GM11168 (cell line): ENCODE measurements around the gene ARID5B.

ENCODE experiments used
- in situ Hi-C: fragments of 300-500 bp; cut with MboI; formaldehyde crosslinking; loops from one replicate; pipeline ENCODE4 v1.12.0; 2022; ENCODE audit warnings: low sequenced_read_pairs; ENCODE audit not compliant: unreplicated experiment

Gene ARID5B

GRCh38 chr10:62057359-62057758, 155.9 kb downstream of the ARID5B start:
- in situ Hi-C loops = no loop called here

GRCh38 chr10:62057850-62058249, 156.4 kb downstream of the ARID5B start:
- in situ Hi-C loops = no loop called here

- in situ Hi-C loops = no loop called here
Observed at GRCh38 chr10:62058476-62058875, 157.0 kb downstream of the ARID5B start.

DNA sequence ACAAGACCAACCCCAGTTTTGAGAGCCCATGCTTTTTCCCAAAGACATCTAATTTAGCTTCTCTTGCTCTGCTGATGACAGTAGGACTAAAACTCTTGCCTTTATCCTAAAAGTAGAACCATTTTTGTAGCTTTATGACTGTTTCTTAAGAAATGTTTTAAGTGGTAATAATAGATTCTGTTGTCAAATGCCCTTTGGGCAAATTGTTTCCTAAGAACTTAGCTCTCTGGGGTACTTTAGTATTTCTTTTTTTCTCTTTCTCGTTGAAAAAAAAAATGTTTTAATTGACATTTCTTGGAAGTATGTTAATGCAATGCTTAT, 157.4 kb downstream of the ARID5B start:
- in situ Hi-C loops = no loop called here

DNA sequence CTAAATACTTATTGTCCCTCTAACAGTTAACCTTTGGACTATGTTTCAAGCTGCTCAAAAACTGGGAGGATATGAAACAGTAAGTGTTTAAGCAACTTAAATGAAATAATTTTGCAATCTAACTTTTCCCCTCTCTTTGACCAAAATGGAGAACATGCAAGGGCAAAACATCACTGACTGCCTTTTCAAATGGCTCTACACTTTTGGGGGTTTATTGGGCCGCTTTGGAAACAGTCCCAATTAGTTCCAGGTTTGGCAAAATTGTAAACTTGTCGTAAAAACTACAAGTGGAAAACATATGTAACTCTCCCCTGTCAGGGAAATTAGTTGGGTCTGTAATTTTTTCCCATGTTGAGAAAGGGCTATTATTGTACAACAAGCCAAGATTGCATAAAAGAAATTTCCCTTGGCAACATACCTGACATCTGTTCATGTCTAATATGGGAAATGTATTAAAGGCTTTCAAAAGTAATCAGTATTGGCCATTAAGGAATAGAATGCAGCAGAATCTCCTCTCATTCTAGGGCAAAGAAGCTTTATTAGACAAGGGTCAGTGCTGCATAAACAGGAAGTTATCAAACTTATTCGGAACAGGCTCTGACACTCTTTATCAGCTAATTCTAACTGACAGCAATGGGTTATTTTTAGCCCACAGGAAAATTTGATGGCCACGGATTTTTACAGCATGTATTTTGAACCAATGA, 157.9 kb downstream of the ARID5B start:
- in situ Hi-C loops = no loop called here

DNA sequence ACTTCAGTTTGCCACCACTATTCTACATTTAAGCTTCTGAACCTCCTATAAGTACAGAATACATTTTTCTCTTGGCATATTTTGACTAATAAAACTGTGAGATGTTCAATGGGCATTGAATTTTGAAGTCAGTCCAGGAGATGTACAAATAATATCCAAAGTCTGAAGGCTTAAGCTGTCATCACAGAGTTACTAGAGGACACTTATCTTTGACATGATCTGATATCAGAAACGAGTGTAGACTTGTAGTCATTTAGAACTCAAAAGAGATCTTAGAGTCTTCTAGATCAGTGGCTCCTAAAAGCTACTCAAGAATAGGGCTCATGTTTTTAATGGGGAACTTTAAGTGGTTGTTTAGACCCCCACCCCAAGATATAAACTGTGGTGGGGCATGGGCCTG, 160.5 kb downstream of the ARID5B start:
- in situ Hi-C loops = no loop called here

DNA sequence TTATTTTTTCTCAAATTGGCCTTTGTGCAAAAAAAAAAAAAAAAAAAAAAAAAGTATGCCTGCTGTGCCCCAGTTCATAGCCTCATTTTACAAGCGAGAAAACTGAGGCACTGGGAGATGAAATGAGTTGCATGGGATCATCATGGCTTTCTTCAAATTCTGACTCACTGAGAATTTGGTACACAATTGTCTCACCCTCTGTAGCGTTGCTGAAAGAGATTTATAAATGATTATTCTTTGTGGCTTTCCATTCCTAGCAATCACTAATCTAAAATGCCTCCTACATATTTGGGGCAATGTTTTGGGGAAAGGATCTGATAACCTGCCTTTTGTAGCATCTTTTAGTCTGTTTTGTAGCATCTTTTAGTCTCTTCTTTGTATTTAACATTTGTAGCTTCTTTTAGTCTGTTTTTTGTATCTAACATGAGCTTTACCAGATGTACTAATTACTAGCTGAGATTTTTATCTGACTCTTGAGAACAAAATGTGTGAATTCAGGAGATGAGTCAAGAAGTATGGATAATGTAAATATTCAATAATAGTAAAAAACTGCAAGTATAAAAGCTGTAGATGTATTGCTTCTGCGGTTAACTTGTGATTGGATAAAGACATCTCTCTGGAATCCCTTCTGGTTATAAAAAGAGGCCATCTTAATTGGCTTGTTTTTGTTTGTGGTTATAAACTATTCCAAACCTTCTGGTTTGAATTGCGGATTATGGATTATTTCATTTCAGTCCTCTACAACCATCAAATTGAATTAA, 161.4 kb downstream of the ARID5B start:
- in situ Hi-C loops = no loop called here

DNA sequence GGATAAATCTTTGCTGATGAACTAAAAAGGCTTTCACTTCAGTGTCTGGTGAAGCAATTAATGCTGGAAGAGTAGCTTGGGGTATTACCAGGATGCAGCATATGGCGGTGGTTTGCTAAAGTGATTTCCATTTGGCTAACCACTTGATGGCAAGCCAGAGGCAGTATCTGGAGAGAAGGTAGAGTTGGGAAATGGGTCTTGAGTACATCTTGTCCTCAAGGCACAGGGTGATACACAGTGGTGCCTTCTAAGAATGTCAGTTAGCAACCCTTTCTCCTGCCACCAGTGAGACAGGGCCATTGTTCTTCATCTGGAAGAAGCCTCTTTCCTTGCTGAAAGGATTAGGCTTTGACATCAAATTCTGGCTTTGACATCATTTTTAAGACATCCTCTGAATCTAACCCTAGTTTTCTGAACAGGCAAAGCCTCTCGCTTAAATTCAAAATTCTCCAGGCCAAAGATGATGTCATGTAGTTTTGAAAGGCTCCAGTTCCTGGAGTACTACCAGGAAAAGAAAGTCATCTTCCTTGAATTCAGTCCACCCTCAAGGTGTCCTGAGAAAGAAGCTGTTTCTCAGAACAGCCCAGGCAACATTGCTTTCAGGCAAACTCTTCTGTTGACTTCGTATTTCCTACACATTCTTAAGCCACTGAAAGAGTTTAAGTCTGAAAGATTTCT, 162.4 kb downstream of the ARID5B start:
- in situ Hi-C loops = no loop called here

DNA sequence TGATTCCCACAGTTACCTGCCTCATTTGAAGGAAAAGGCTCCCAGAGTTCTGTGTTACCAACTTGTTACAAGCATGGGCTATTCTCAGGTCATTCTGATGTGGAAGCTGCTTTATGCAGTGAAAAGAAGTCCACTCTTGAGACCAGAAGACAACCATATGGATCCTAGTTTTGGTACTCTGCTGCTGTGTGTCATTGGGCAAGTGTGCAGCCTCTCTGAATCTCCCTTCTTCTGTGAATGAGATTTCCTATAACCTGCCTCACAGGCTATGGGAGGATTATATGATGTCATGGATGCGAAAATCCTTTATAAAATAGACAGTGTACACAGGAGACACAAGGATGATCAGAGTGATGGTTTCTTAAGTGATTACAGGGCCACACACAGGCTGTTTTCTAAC, 166.1 kb downstream of the ARID5B start:
- in situ Hi-C loops = no loop called here

- in situ Hi-C loops = no loop called here
Observed at GRCh38 chr10:62068464-62068863, 167.0 kb downstream of the ARID5B start.

DNA sequence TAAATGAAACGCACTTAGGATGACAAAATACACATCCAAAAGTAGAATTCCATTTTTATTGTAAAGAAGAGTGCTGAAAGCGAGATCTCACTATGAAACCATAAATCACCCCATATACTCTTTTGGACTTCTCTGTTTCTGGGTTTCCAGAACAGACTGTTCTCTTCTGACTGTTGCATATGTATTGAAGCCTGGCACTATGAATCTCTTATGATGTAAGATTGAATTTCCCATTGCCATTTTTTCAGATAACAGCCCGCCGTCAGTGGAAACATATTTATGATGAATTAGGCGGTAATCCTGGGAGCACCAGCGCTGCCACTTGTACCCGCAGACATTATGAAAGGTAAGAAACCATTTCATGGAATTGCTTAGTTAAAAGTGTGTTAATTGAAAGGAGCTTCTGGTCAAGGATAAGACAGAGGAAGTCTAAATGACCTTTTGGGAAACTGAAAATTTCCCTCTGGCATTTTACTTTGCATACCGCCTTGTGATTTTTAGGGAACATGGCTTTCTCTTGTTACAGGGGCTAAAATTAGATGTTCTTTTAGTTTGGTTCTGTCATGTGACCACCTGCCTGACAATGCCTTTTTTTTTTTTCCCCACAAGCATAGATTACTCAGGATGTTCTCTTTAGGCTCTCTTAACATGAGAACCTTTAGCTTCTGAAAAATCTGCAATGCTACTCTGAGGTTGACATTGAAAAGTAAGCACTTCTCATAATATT, 168.1 kb downstream of the ARID5B start:
- in situ Hi-C loops = no loop called here

DNA sequence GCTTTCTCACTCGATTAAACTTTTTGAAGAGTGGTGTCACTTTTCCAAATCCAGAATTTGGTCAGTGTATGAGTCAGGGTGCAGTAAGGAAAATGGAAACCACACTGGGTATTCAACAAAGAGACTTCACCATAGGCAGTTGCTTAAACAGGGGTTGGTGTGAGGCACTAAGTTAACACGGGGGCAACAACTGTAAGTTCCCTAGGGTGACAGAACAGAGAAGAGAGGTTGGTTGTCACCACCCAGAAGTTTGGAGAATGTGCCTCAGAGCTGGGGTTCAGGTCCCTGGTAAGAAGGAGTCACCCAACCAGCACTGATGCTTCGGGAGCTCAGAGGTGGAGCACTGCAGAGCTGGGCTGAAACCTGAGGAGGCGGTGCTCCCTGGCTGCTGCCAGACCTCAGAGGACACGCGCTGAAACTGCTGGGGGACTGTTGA, 170.4 kb downstream of the ARID5B start:
- in situ Hi-C loops = no loop called here

DNA sequence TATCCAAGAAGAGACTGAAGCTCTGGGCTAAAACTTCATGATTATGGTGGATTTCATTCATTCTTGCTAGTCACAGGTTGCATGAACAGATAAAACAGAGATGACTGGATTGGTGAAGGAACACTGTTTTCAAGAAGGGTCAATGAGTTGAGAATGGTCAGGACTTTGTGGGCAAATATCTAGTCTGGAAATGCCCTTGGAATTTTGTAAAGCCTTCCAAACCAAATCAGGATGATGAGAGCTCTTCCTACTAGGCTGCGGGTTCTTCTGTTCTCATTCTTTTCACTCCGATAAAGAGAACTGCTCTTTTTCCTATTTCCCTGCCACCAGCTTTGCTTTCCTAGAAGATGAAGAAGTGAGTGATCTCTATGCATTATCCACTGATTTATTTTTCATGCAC, 171.4 kb downstream of the ARID5B start:
- in situ Hi-C loops = no loop called here

DNA sequence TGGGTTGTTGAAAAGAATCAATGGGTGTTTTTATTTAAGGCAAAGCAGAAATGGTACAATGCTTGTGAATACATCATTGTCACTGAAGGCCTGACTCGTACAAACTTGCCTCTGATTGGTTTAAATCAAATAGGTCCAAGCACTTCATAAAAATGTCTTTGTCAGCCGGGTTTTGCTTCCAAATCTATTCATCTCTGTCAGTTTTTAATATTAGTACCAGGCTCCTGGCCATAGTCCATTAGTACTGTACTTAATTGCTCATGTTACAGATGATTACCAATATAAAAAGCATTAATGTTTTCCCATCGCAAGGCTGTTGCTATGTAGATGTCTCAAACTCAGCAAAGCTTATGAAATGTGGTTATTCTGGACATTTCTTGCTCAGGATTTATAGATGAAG, 171.9 kb downstream of the ARID5B start:
- in situ Hi-C loops = no loop called here

GRCh38 chr10:62075414-62075813, 173.9 kb downstream of the ARID5B start:
- in situ Hi-C loops = no loop called here

- in situ Hi-C loops = no loop called here
Observed at GRCh38 chr10:62075912-62076311, 174.4 kb downstream of the ARID5B start.

GRCh38 chr10:62076891-62077290, 175.4 kb downstream of the ARID5B start:
- in situ Hi-C loops = no loop called here

DNA sequence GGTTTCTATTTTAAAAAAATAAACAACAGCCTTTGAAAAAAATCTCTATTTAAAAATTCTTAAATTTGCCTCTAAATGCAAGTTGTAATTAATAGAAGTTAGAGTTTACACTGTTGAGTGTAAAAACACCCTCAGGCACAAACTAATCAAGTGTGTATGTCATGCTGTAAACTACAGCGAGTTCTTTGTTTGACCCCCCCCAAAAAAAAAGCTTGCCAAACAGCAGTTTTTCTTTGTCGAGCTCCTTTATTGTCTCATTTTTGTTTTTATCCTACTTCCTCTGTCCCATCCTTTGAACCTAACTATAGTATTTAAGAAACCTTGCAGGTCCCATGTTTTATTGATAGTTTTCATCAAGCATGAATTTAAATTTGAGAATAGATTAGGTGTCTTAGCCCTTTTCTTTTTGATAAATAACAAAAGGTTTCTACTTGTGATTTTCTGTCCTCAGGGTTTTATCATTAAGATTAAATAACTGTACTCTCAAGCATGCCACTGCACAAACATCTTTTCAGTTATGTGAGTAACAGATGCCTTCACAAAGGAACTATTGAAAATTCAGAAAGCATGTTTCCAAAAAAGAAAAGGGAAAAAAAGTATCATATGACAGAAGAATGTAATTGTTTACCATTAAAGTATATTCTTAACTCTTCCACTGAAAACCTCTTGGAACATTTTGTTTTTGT, 176.0 kb downstream of the ARID5B start:
- in situ Hi-C loops = no loop called here

GRCh38 chr10:62079885-62080559, 178.5 kb downstream of the ARID5B start:
- in situ Hi-C loops = no loop called here

- in situ Hi-C loops = no loop called here
Observed at GRCh38 chr10:62080905-62081304, 179.4 kb downstream of the ARID5B start.
